Thymus (tissue), 14 donors: ENCODE measurements around the gene COQ10B. TPM values are rescaled to one million over a fixed set of nuclear protein-coding genes. Genes with fewer than 3 reads are reported as not detected.

Experiments used
- DNase-seq, 9 donors: peaks; one replicate each; pipeline ENCODE4 v3.0.0-alpha.2; 2013; ENCODE audit warnings: low spot score in 9 of 9, low read depth in 6 of 9, missing footprints in 1 of 9
- H3K27ac ChIP-seq, 2 donors: one replicate each; pipeline ENCODE4 v1.5.1; 2013; ENCODE audit warnings: control low read depth in 1 of 2, low read depth in 1 of 2, low read length in 1 of 2, mild to moderate bottlenecking in 1 of 2, moderate library complexity in 1 of 2
- H3K27me3 ChIP-seq, 2 donors: one replicate each; pipeline ENCODE4 v1.5.1; 2013; ENCODE audit warnings: low read length in 1 of 2; ENCODE audit not compliant: control insufficient read depth in 2 of 2, insufficient read depth in 1 of 2
- H3K36me3 ChIP-seq, 2 donors: one replicate each; pipeline ENCODE4 v1.5.1; 2013; ENCODE audit warnings: low read length in 1 of 2, mild to moderate bottlenecking in 1 of 2, moderate library complexity in 1 of 2; ENCODE audit not compliant: control insufficient read depth in 2 of 2, insufficient read depth in 2 of 2
- H3K4me1 ChIP-seq, 2 donors: one replicate each; pipeline ENCODE4 v1.5.1; 2013; ENCODE audit warnings: low read length in 2 of 2; ENCODE audit not compliant: control insufficient read depth in 2 of 2, insufficient read depth in 2 of 2
- H3K4me3 ChIP-seq, 2 donors: one replicate each; pipeline ENCODE4 v1.5.1; 2013; ENCODE audit warnings: low read length in 2 of 2, control low read depth in 1 of 2, mild to moderate bottlenecking in 1 of 2
- H3K9me3 ChIP-seq, 2 donors: one replicate each; pipeline ENCODE4 v1.5.1; 2013; ENCODE audit warnings: low read length in 1 of 2, mild to moderate bottlenecking in 1 of 2; ENCODE audit not compliant: control insufficient read depth in 2 of 2, insufficient read depth in 1 of 2
- WGBS: extraction: QIAGEN DNeasy Blood & Tissue Kit; methylation state at CpG from one replicate; pipeline ENCODE4 v1.1.7; 2013; 5-methylcytosine and 5-hydroxymethylcytosine counted together
- long read RNA-seq, 10 donors: transcript quantifications; one replicate each; lab custom pipeline, GENCODE V29; 2026
- polyA plus RNA-seq: library from polyadenylated mRNA; stranded (reverse); fragments of 200-250 nt; gene quantifications from one replicate; pipeline ENCODE4 v1.2.3, GENCODE V29; 2013
- total RNA-seq: library from RNA; stranded (reverse); fragments of 120-200 nt; gene quantifications from one replicate; pipeline ENCODE4 v1.2.4, GENCODE V29; 2013
- donor health status: healthy.

The COQ10B gene
- 19.2 TPM for total RNA-seq
- polyA plus RNA-seq, result 21.3 TPM
- long read RNA-seq, donor 1, partial matches to known transcripts, result 30 of 41 reads
- long read RNA-seq, donor 1, other reads (novel, unspliced or antisense), result 10 of 41 reads
- long read RNA-seq, donor 2, transcript COQ10B-201 (5 exons, 2,239 nt), result major isoform, 16 of 2,207 reads
- long read RNA-seq, donor 2, partial matches to known transcripts, result 2,153 of 2,207 reads
- long read RNA-seq, donor 2, other reads (novel, unspliced or antisense), result 35 of 2,207 reads
- long read RNA-seq, donor 3, transcript COQ10B-201 (5 exons, 2,239 nt), result major isoform, 13 of 1,144 reads
- long read RNA-seq, donor 3, partial matches to known transcripts, result 1,046 of 1,144 reads
- long read RNA-seq, donor 3, other reads (novel, unspliced or antisense), result 85 of 1,144 reads
- long read RNA-seq, donor 4, partial matches to known transcripts, result 0 of 2 reads
- long read RNA-seq, donor 4, other reads (novel, unspliced or antisense), result 0 of 2 reads
- long read RNA-seq, donor 5, transcript COQ10B-201 (5 exons, 2,239 nt), result major isoform, 12 of 1,098 reads
- long read RNA-seq, donor 5, partial matches to known transcripts, result 961 of 1,098 reads
- long read RNA-seq, donor 5, other reads (novel, unspliced or antisense), result 125 of 1,098 reads
- long read RNA-seq, donor 6, transcript COQ10B-201 (5 exons, 2,239 nt), result major isoform, 10 of 580 reads
- long read RNA-seq, donor 6, partial matches to known transcripts, result 453 of 580 reads
- long read RNA-seq, donor 6, other reads (novel, unspliced or antisense), result 117 of 580 reads
- long read RNA-seq, donor 7, transcript COQ10B-201 (5 exons, 2,239 nt), result major isoform, 16 of 1,839 reads
- long read RNA-seq, donor 7, partial matches to known transcripts, result 1,594 of 1,839 reads
- long read RNA-seq, donor 7, other reads (novel, unspliced or antisense), result 228 of 1,839 reads
- long read RNA-seq, donor 8, partial matches to known transcripts, result 0 of 4 reads
- long read RNA-seq, donor 8, other reads (novel, unspliced or antisense), result 0 of 4 reads
- long read RNA-seq, donor 9, transcript COQ10B-201 (5 exons, 2,239 nt), result major isoform, 5 of 5 reads
- long read RNA-seq, donor 9, partial matches to known transcripts, result 0 of 5 reads
- long read RNA-seq, donor 9, other reads (novel, unspliced or antisense), result 0 of 5 reads
- long read RNA-seq, donor 10, transcript COQ10B-201 (5 exons, 2,239 nt), result major isoform, 5 of 5 reads
- long read RNA-seq, donor 10, partial matches to known transcripts, result 0 of 5 reads
- long read RNA-seq, donor 10, other reads (novel, unspliced or antisense), result 0 of 5 reads

- peak; percentile 96 to 99 (median 98) for DNase-seq
- Histone ChIP-seq H3K4me1 (peaks cover 11 to 13% of the 10 kb centered on the region in 2 donors), H3K27ac (peak within 1 kb of the TSS; percentile 99 to 100), H3K4me3 (peak within 1 kb of the TSS; percentile 74 to 91), H3K36me3 (no peaks in the 10 kb centered on the region), H3K27me3 (no peaks in the 10 kb centered on the region), H3K9me3 (peaks cover 0 to 8% of the 10 kb centered on the region in 2 donors)
- WGBS, result under 1% methylated on average over 70 of the region's 70 CpGs
Observed at GRCh38 chr2:197453123-197453913, at the start of gene COQ10B. TSS of gene COQ10B (plus strand) at chr2:197453552. CDS start at chr2:197453561, 9 bp downstream.

GRCh38 chr2:197405582-197405981 lies 47.8 kb upstream of the COQ10B start:
- no peak overlapping the region for H3K27ac ChIP-seq
- H3K4me3 ChIP-seq, result no peak overlapping the region
- 98% methylated on average over 2 of the region's 2 CpGs for WGBS
- DNase-seq, result no peak
- no peaks in the 10 kb centered on the region for H3K9me3 ChIP-seq
- no peaks in the 10 kb centered on the region for H3K27me3 ChIP-seq
- H3K4me1 ChIP-seq, result no peaks in the 10 kb centered on the region
- H3K36me3 ChIP-seq, result peaks cover 52 to 95% of the 10 kb centered on the region in 2 donors

- no peaks in the 10 kb centered on the region for H3K9me3 ChIP-seq
- WGBS, result 98% methylated on average over 5 of the region's 5 CpGs
- H3K4me3 ChIP-seq, result no peak overlapping the region
- H3K27me3 ChIP-seq, result no peaks in the 10 kb centered on the region
- no peaks in the 10 kb centered on the region for H3K4me1 ChIP-seq
- peaks cover 59 to 96% of the 10 kb centered on the region in 2 donors for H3K36me3 ChIP-seq
- no peak for DNase-seq
- no peak overlapping the region for H3K27ac ChIP-seq
Observed at GRCh38 chr2:197414039-197414438, 39.3 kb upstream of the COQ10B start.

- no peak for DNase-seq
- no peak overlapping the region for H3K27ac ChIP-seq
- H3K4me1 ChIP-seq, result no peaks in the 10 kb centered on the region
- WGBS, result 97% methylated on average over 2 of the region's 2 CpGs
- no peak overlapping the region for H3K4me3 ChIP-seq
- peaks cover 57 to 96% of the 10 kb centered on the region in 2 donors for H3K36me3 ChIP-seq
- H3K27me3 ChIP-seq, result no peaks in the 10 kb centered on the region
- no peaks in the 10 kb centered on the region for H3K9me3 ChIP-seq
Observed at GRCh38 chr2:197414515-197414914, 38.8 kb upstream of the COQ10B start.

- 100% methylated on average over 1 of the region's 1 CpG for WGBS
- H3K27ac ChIP-seq, result no peak overlapping the region
- H3K4me1 ChIP-seq, result no peaks in the 10 kb centered on the region
- H3K27me3 ChIP-seq, result no peaks in the 10 kb centered on the region
- H3K36me3 ChIP-seq, result peaks cover 56 to 96% of the 10 kb centered on the region in 2 donors
- H3K9me3 ChIP-seq, result no peaks in the 10 kb centered on the region
- no peak overlapping the region for H3K4me3 ChIP-seq
- no peak for DNase-seq
Observed at GRCh38 chr2:197416268-197416667, 37.1 kb upstream of the COQ10B start.

GRCh38 chr2:197419438-197419837 lies 33.9 kb upstream of the COQ10B start:
- H3K4me3 ChIP-seq, result no peak overlapping the region
- peaks cover 45 to 95% of the 10 kb centered on the region in 2 donors for H3K36me3 ChIP-seq
- H3K27ac ChIP-seq, result no peak overlapping the region
- DNase-seq, result no peak
- H3K4me1 ChIP-seq, result no peaks in the 10 kb centered on the region
- no peaks in the 10 kb centered on the region for H3K27me3 ChIP-seq
- no peaks in the 10 kb centered on the region for H3K9me3 ChIP-seq

GRCh38 chr2:197423307-197423706 lies 30.0 kb upstream of the COQ10B start:
- no peak overlapping the region for H3K27ac ChIP-seq
- H3K27me3 ChIP-seq, result no peaks in the 10 kb centered on the region
- no peaks in the 10 kb centered on the region for H3K4me1 ChIP-seq
- no peak overlapping the region for H3K4me3 ChIP-seq
- no peaks in the 10 kb centered on the region for H3K9me3 ChIP-seq
- DNase-seq, result no peak
- H3K36me3 ChIP-seq, result peaks cover 18 to 73% of the 10 kb centered on the region in 2 donors
- WGBS, result 99% methylated on average over 2 of the region's 2 CpGs

GRCh38 chr2:197425550-197425949 lies 27.8 kb upstream of the COQ10B start:
- Histone ChIP-seq H3K9me3 (no peaks in the 10 kb centered on the region), H3K27me3 (no peaks in the 10 kb centered on the region), H3K27ac (no peak overlapping the region), H3K36me3 (peaks cover 16 to 69% of the 10 kb centered on the region in 2 donors), H3K4me3 (no peak overlapping the region), H3K4me1 (peaks cover 0 to 3% of the 10 kb centered on the region in 2 donors)
- no peak for DNase-seq
- WGBS, result 89% methylated on average over 7 of the region's 7 CpGs
